Activated T-cell treated with anti-CD3 and anti-CD28 coated beads, Interleukin-2, amount 50 U/mL, for 24 hours (primary cell): ENCODE results near the gene SCP2D1.

Experiments used
- DNase-seq: peaks from one replicate; pipeline ENCODE4 v3.0.0-alpha.2; 2020
- H3K27ac Mint-ChIP-seq: 2 replicates; pipeline ENCODE4 v1.8.0; 2020; ENCODE audit warnings: mild to moderate bottlenecking, mixed read lengths
- H3K27me3 Mint-ChIP-seq: 2 replicates; pipeline ENCODE4 v1.8.0; 2020; ENCODE audit warnings: mixed read lengths
- H3K36me3 Mint-ChIP-seq: 2 replicates; pipeline ENCODE4 v1.8.0; 2020; ENCODE audit warnings: low read depth, mixed read lengths
- H3K4me1 Mint-ChIP-seq: 2 replicates; pipeline ENCODE4 v1.8.0; 2020; ENCODE audit warnings: low read depth, mixed read lengths
- H3K4me3 Mint-ChIP-seq: 2 replicates; pipeline ENCODE4 v1.8.0; 2020; ENCODE audit warnings: mild to moderate bottlenecking, moderate library complexity, mixed read lengths
- H3K9me3 Mint-ChIP-seq: 2 replicates; pipeline ENCODE4 v1.8.0; 2020; ENCODE audit warnings: mixed read lengths

Gene SCP2D1

DNA sequence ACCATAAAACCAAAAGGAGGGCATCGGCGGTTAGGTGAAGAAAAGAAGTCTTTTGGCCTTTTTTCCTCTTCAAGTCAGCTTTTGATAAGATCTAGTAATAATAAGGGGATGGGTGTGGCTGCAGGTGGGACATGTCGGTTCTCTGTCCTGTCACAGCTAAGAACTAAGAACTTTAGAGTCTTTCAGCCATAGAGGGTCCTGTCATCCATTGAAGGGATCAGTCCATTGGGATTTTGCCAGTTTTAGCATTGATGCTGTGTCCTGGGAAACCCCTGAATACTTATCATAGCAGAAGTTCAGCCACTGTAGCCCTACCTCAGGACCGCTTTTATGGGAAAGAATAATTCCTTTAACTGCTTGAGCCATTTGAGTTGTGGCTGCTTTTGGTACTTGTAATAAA, 18.2 kb upstream of the SCP2D1 start:
- H3K4me1 Mint-ChIP-seq, result peaks cover 25% of the 10 kb centered on the region
- H3K36me3 Mint-ChIP-seq, result peaks cover 8% of the 10 kb centered on the region
- no peak overlapping the region for H3K27ac Mint-ChIP-seq
- peak overlapping the region; percentile 38 for H3K4me3 Mint-ChIP-seq
- peaks cover 12% of the 10 kb centered on the region for H3K27me3 Mint-ChIP-seq
- H3K9me3 Mint-ChIP-seq, result peaks cover 9% of the 10 kb centered on the region
- no peak for DNase-seq

DNA sequence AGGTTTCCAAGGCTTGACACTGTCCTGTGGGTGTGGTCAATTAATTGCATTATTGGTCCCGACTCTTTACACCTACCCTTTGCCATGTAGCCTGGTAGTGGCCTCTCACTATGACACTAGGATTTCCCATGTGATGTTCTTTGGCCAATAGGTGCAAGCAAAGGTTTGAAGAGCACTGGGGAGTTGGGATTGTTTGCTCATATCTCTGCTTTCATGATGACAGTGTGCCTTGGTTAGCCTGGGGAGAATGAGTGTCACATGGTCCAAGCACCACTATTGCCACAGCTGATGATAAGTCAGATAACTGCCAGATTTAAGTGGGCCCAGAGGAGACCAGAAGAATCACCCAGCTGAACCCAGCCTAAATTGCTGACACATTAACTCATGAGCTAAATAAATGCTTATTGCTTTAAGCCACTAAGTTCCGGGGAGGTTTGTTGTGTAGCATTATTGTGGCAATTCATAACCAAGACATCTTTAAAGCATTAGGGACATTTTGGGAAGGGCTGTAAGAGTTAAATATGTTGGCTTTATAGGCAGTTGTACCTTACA, 17.2 kb upstream of the SCP2D1 start:
- Mint-ChIP-seq H3K36me3 (peaks cover 8% of the 10 kb centered on the region), H3K27me3 (peaks cover 7% of the 10 kb centered on the region), H3K27ac (no peak overlapping the region), H3K4me1 (peaks cover 25% of the 10 kb centered on the region), H3K4me3 (no peak overlapping the region), H3K9me3 (peaks cover 9% of the 10 kb centered on the region)
- no peak for DNase-seq

DNA sequence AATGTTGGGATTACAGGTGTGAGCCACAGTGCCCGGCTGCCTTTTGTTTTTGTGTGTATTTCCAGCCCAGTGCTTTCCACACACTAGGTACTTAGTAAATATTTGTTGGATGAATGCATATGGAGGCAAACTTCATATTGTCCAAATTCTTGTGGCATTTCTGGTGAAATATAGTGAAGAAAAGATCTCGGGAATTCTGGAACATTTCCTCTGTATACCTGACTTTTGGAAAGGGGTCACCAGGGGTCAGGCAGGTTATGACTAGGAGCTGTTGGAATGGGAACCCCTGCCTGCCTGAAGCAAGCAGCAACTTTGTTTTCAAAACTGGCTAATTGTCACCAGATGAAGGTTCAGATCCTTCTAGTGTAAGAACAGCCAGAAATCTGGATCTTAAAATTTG, 12.1 kb upstream of the SCP2D1 start:
- Mint-ChIP-seq H3K27me3 (peaks cover 8% of the 10 kb centered on the region), H3K9me3 (peaks cover 1% of the 10 kb centered on the region), H3K36me3 (no peaks in the 10 kb centered on the region), H3K27ac (no peak overlapping the region), H3K4me1 (peaks cover 17% of the 10 kb centered on the region), H3K4me3 (no peak overlapping the region)
- no peak for DNase-seq

DNA sequence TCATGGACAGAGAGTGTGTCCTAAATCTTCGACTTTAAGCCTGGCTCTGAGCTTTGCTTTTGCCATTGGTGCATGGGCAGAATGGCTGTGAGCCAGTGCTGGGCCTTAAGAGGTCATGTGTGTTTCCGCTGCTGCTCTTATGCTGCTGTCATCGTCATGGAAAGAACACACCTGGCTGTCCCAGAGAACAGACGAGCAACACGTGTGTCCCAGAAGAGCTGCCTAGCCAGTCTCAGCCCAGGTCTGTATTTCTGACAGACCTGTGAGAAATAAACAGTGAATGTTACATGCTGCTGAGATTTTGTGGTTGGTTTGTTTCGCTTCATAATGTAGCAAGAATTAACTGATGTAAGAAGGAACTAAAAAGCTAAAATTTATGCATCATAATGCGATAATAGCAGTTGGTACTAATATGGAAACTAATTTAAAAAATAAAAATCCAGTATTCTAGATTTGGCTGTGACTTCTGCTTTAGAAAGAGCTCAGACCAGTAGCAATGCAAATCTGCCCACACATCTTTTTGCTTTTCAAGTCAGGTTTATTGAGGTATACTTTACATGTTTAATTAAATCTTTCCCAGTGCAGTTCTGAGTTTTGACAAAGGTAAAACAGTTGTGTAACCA, 11.5 kb upstream of the SCP2D1 start:
- Mint-ChIP-seq H3K27ac (no peak overlapping the region), H3K4me1 (peaks cover 20% of the 10 kb centered on the region), H3K36me3 (no peaks in the 10 kb centered on the region), H3K27me3 (peaks cover 8% of the 10 kb centered on the region), H3K4me3 (no peak overlapping the region), H3K9me3 (no peaks in the 10 kb centered on the region)
- DNase-seq, result no peak

DNA sequence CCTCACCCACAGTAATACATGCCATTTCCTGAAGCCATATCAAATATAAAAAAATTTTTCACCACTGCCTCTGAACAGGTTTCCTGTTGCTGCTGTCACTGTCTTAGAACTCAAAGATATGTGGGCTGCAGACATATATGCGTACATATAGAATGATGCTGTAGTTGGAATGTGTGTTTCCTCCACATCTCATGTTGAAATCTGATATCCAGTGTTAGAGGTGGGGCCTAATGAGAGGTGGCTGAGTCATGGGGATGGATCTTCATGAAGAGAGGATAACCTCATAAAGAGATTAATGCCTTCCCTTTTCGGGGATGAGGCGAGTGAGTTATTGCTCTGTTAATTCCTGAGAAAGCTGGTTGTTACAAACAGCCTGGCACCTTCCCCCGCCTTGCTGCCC, 7.7 kb upstream of the SCP2D1 start:
- Mint-ChIP-seq H3K4me3 (no peak overlapping the region), H3K27me3 (peaks cover 4% of the 10 kb centered on the region), H3K27ac (peak overlapping the region; percentile 67), H3K36me3 (no peaks in the 10 kb centered on the region), H3K9me3 (no peaks in the 10 kb centered on the region), H3K4me1 (peaks cover 16% of the 10 kb centered on the region)
- DNase-seq, result no peak

DNA sequence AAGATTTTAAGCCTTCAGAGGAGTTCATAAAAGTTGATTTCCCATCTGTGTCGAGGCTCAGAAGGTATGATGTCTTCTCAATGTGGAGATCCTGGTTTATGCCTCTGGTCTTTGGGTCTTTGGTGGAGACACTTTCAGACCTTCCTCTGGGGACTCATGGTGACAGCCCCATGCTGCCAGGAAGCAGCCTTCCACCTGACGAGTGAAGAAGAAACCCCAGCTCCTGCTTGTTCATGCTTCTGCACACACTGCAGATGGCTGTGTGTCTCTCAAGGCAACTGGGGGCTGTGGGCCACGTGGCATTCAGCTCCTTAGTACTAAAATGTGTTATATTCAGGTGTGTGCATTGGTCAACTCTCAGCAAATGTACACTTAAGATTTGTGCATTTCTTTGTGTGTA, 4.9 kb upstream of the SCP2D1 start:
- H3K4me1 Mint-ChIP-seq, result peaks cover 16% of the 10 kb centered on the region

DNA sequence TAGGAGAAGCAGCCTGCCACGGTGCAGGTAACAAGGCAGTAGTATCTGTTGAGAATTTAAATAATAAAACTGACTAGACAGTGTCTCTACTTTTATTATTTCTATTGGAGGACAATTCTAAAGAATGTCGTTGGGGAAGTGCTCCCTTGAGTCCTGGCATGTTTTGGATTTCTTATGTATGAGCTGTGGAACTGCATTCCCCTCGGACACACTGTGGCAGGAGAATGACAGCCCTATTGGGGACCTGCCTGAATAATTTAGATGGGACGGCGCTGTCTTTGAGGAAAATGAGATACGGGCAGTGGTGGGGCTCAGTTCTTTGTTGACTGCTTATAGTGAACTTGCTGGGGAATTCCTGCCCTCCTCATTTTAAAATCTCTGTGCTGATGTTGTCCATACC, 2.4 kb upstream of the SCP2D1 start:
- H3K27me3 Mint-ChIP-seq, result peaks cover 3% of the 10 kb centered on the region
- no peak for DNase-seq
- no peak overlapping the region for H3K4me3 Mint-ChIP-seq
- H3K36me3 Mint-ChIP-seq, result no peaks in the 10 kb centered on the region
- no peaks in the 10 kb centered on the region for H3K9me3 Mint-ChIP-seq
- peaks cover 4% of the 10 kb centered on the region for H3K4me1 Mint-ChIP-seq
- H3K27ac Mint-ChIP-seq, result no peak overlapping the region

More for the DNA sequence above, 4.9 kb upstream of the SCP2D1 start:
- Mint-ChIP-seq H3K9me3 (no peaks in the 10 kb centered on the region), H3K27ac (no peak overlapping the region), H3K27me3 (no peaks in the 10 kb centered on the region), H3K4me3 (no peak overlapping the region), H3K36me3 (no peaks in the 10 kb centered on the region)
- DNase-seq, result no peak

DNA sequence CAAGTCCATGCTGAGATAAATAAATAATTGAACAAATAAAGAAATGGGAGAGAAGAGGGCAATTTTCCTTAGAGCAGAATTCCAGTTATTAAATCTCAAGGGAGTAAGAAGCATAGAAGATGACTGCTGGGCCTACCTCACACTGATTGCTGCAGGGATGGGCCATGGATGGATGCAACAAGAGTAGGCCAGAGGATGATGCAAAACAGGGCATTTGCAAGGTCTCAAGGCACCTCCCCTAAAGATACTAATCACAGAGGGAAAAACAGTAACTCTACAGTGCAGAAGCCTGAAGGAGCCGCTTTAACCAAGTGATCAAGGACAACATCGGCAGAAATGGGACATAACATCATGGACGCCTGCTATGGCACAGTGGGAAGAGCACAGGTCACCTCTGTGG, 1.7 kb upstream of the SCP2D1 start:
- H3K4me1 Mint-ChIP-seq, result no peaks in the 10 kb centered on the region
- no peaks in the 10 kb centered on the region for H3K36me3 Mint-ChIP-seq
- H3K4me3 Mint-ChIP-seq, result no peak overlapping the region
- DNase-seq, result no peak
- H3K27me3 Mint-ChIP-seq, result peaks cover 3% of the 10 kb centered on the region
- H3K9me3 Mint-ChIP-seq, result no peaks in the 10 kb centered on the region
- no peak overlapping the region for H3K27ac Mint-ChIP-seq

DNA sequence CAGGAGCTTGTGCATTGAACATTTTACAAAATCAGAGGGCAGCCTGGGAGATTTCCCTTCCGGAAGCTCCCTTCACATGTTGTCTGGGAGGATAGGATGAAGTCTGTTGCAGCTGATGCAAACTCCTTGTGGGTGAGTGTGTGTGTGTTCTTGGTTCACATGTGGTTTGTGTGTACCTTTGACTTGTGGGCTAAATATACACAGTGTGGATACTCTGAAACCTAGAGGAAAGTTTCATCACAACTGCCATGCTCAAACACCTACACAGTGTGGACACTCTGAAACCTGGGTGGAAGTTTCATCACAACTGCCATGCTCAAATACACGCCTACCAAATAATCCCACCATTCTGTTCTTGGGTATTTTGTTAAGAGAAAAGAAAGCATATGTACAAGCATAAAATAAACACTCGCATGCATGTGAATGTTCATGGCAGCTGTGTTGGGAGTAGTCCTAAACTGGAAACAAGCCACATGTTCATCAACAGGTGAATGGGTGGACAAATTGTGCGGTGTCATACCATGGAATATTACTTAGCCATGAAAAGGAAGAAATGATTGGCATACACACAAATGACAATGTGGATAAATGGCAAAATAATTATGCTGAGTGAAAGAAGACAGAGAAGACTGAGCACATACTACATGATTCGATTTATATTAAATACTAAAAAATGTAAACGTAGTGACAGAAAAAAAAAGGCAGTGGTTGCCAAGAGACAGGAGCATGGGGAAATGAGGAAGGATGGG, 1.8 kb downstream of the SCP2D1 start:
- H3K9me3 Mint-ChIP-seq, result no peaks in the 10 kb centered on the region
- peaks cover 3% of the 10 kb centered on the region for H3K27me3 Mint-ChIP-seq
- no peak overlapping the region for H3K27ac Mint-ChIP-seq
- no peaks in the 10 kb centered on the region for H3K4me1 Mint-ChIP-seq
- DNase-seq, result no peak
- H3K36me3 Mint-ChIP-seq, result no peaks in the 10 kb centered on the region
- no peak overlapping the region for H3K4me3 Mint-ChIP-seq

DNA sequence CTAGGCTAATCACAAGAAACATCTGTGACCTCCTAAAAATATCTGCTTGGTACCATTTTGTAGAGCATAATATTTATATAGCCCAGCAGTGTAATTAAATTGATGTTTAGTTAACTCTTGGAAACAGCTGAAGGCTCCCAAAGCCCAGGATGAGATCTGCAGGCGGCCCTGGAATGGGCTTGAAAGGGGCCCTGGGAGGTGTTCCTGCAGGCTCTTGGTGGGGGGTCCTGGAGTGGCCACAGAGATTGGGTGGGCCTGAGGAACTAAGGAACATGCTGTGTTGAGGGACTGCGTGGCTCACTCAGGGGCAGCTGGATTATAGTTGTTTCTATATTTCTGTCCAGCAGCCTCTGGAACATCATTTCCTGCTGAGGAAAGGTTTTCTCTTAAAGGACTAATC, 9.2 kb downstream of the SCP2D1 start:
- Mint-ChIP-seq H3K27me3 (no peaks in the 10 kb centered on the region), H3K27ac (no peak overlapping the region), H3K9me3 (no peaks in the 10 kb centered on the region), H3K36me3 (no peaks in the 10 kb centered on the region), H3K4me1 (no peaks in the 10 kb centered on the region), H3K4me3 (no peak overlapping the region)
- DNase-seq, result no peak

DNA sequence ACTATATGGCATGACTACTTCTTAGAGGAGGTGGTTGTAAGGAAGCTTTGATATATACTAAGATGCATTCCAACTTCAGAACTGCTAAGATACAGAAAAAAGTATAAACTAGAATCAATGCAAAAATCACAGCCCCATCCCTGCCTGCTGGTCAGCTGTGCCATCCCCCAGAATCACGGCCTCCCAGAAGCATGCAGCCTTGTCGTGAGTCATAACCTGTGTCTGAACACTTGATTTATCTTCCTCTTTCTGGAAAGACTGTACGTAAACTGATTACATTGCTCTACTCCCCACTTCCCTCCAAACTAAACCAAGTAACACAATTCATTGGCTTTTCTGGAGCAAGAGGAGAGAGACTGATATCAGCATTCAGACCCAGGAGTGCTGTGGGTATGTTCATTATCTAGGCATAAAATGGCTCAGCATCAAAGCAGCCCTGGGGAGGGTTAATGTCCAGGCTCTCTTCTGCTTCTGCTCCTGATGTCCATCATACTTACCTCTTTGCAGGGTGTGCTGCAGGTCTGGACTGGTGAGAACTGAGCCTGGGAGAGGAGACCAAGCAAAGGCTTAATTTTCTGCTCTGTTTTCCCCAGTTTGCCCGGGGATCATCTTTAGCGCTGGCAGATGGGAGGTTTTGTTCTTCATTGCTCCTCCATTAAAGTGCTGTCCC, 18.4 kb downstream of the SCP2D1 start:
- Mint-ChIP-seq H3K4me3 (no peak overlapping the region), H3K27ac (no peak overlapping the region), H3K9me3 (no peaks in the 10 kb centered on the region), H3K4me1 (no peaks in the 10 kb centered on the region), H3K27me3 (no peaks in the 10 kb centered on the region), H3K36me3 (no peaks in the 10 kb centered on the region)
- DNase-seq, result no peak

DNA sequence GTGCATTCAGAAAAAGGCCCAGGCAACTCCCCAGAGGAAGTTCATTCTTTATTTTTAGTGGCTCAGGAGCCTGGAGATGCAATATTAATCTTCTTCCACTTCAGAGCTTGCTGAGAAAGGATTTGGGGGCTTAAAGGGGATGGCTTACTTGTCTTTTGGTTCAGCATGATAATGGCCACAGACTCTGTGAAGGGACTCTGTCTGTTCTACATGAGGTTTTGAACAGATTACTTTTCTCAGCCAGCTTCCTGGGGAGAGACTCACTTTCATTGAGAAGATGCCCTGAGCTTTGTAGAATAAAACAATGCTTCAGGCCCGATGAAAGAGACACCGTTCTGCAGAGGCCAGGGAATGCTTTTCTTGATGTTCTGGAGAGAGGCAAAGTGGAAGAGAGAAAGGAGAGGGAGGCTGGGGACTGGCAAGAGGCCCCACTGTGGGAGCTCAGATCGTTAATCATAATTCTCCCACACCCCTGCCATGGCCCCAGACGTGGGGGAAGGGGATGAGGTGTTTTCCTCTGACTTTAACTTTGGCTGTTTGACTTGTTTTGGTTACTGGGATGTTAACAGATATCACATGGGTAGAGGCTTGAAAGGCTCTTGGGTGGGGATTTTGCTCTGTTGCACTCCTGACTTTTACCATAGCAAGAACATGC, 19.1 kb downstream of the SCP2D1 start:
- peaks cover 3% of the 10 kb centered on the region for H3K27me3 Mint-ChIP-seq
- no peak overlapping the region for H3K4me3 Mint-ChIP-seq
- no peak for DNase-seq
- no peaks in the 10 kb centered on the region for H3K4me1 Mint-ChIP-seq
- no peaks in the 10 kb centered on the region for H3K9me3 Mint-ChIP-seq
- H3K36me3 Mint-ChIP-seq, result no peaks in the 10 kb centered on the region
- no peak overlapping the region for H3K27ac Mint-ChIP-seq

DNA sequence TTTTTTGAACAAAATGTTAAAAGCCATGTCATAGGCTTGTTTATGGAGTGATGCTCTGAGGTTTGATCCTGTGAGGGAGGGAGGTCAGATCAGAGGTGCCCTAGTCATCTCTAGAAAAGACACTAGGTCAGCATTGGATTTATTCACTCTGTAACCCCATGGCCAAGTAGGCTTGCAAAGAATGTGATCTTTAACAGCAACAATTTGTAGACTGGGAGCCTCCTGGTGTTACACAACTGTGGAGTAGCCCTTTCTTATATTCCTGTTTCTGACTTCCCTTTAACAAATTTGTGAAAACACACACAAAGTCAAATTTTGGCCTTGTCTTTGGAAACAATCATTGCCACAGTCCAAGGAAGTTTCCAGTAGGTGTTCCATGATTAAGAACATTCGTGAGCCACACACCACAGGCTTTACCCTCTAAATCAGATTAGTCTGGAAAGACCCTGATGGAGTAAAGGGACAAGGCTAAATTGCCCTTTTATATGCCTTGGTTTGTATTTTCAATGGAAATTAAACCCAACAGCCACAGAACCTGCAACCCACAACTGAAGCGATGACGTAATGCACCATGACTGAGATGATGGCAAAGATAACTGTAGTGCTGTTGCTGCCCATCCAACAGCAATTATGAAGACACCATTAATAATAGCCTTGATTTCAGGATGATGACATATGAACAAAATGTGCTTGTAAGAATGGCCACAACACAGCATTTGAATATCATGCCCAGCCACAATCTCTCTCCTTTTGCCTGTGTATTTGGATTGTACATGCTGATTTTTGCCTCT, 22.1 kb downstream of the SCP2D1 start:
- peaks cover 8% of the 10 kb centered on the region for H3K27me3 Mint-ChIP-seq
- no peaks in the 10 kb centered on the region for H3K4me1 Mint-ChIP-seq
- no peaks in the 10 kb centered on the region for H3K36me3 Mint-ChIP-seq
- H3K4me3 Mint-ChIP-seq, result no peak overlapping the region
- no peak overlapping the region for H3K27ac Mint-ChIP-seq
- H3K9me3 Mint-ChIP-seq, result no peaks in the 10 kb centered on the region
- DNase-seq, result no peak

DNA sequence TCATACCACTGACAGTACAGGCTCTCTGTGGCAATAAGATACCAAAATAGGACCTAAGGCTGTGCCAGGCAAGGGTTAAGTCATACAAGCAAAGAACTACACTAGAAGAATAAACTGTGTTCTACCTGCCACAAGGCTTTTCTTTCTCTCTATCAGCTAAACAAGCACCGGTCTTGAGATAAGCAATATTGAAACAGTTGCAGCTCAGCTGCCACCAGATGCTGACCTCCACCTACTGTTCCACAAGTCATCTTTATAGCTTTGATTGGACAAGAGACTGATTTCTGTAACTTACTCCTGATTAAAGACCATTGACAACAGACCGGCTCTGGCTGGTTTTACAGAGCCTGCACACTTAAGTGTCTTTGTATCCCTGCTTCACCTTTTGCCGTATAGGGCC, 24.1 kb downstream of the SCP2D1 start:
- no peaks in the 10 kb centered on the region for H3K9me3 Mint-ChIP-seq
- H3K36me3 Mint-ChIP-seq, result no peaks in the 10 kb centered on the region
- no peak overlapping the region for H3K4me3 Mint-ChIP-seq
- DNase-seq, result no peak
- H3K27me3 Mint-ChIP-seq, result peaks cover 8% of the 10 kb centered on the region
- H3K27ac Mint-ChIP-seq, result no peak overlapping the region
- no peaks in the 10 kb centered on the region for H3K4me1 Mint-ChIP-seq
